Stimulated activated CD8-positive, alpha-beta memory T cell treated with anti-CD3 and anti-CD28 coated beads, Interleukin-7, amount 100 ng/mL, for 4 hours (primary cell): ENCODE results near the gene ABHD8.

Experiments
- DNase-seq, 2 donors: peaks; one replicate each; pipeline ENCODE4 v3.0.0-alpha.2; 2020; ENCODE audit warnings: low read depth in 2 of 2

The ABHD8 gene, protein sequence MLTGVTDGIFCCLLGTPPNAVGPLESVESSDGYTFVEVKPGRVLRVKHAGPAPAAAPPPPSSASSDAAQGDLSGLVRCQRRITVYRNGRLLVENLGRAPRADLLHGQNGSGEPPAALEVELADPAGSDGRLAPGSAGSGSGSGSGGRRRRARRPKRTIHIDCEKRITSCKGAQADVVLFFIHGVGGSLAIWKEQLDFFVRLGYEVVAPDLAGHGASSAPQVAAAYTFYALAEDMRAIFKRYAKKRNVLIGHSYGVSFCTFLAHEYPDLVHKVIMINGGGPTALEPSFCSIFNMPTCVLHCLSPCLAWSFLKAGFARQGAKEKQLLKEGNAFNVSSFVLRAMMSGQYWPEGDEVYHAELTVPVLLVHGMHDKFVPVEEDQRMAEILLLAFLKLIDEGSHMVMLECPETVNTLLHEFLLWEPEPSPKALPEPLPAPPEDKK

DNA sequence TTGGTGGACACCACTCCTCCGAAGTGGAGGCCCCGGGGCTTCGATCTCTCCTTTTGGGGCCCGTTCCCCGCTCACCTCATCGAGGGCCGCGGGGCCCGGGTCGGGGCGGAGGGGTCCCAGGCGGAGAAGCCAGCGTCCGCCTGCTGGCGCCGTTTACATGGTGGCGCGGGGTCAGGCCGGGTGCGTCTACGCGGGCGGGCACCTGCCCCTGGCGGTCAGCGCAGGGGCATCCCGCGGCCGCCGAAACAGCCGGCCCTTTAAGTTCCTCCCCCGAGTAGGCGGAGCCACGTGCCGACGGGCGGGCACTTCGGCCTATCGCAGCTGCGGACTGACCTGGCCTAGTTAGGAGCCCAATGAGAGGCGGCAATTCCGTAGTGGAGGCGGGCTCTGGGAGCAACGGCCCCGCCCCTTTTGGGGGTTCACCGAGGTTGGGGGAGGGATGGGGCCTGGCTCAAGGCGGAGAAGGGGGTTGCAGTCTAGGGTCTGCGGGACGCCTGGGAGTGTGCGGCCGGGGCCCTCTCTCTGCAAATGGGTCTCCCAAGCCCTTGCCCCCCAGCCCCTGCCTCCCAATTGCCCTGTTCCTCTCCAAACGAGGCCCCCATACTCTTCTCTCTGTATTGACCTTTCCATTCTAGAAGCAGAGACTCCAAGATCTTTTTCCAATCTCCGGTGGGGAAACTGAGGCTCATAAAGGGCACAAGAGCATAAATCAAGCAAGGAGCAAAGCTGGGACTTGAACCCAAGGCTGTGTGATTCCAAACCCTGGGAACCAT lies at the start of gene ABHD8:
ABHD8 (minus strand) TSS at position 259 of the 773 bp plus-strand sequence. CDS start 1,809 bp downstream, outside the sequence.
- DNase-seq = peak; percentile 87 to 88

DNA sequence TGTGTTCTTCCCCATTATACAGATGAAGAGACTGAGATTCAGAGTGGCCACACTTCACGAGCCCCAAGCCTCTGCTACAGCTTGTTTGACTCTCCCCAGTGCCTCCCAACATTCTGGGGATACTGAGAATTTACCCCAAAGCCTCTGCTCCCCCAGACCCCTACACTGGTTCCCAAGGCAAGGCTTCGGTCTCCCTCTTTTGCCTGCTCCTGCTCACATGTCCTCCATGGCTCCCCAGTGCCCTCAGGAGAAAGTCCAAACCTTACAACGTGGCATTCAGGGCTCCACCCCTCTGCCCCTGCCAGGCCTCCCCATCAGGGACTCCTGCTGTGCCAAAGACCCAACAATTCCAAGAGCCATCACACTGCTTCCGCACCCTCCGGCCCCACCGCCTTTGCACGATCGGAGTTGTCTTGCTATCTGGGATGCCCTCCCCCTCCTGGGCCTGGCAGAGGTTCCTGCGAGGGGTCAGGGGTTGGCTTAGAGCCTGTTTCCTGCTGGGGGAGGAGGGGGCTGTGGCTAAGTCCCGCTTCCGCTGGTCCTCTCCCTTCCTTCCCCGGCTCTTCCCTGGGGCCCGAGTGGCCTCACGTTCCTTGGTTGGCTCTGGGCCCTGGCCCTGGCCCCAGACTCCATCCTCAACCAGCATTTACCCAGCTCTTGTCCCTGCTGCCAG lies 49.5 kb upstream of the ABHD8 start:
- no peak for DNase-seq

DNA sequence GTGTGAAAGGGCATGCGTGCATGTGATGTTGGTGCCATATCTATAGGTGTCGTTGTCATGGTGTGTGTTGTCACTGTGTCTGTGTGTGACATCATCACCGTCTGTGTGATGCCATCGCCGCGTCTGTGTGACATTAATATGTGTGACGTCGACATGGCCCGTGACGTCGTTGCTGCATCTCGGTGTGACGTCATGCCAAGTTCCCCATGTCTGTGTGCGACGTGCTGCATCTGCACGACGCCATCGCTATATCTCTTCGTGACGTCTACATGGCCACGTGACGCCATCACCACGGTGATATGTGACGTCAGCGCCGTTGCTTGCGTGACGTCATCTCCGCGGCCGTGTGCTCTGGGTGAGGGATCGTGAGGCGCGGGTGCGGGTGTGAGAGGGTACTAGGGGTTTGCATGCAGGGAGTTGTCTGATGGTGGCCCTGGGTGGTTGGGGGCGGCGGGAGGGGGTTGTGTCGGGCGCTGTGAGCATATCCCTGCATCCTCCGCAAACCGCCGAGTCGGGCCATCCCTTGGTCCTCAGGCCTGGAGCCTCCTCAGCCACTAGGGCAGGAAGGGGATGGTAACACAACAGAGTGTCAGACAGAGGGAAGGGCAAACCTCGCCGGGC lies 48.7 kb upstream of the ABHD8 start:
- no peak for DNase-seq

DNA sequence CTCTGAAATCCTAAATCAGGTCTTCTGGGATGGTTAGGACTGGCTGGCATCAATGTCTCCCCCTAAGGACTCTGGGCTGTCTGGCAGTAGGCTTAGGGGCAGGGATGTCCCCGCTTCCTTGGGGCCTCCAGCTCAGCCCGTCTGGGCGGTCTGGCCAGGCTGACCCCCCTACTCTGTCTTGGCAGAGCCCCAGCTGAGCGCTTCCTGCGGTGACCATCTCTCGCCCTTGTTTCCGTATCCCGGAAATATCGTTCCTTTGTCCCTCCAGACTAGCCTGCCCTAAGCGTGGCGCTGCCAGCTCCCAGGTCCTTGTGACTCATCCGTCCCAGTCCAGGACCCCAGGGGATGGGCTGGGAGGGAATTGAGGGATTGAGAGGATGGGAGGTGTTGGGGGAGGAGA lies 45.5 kb upstream of the ABHD8 start:
- no peak for DNase-seq

DNA sequence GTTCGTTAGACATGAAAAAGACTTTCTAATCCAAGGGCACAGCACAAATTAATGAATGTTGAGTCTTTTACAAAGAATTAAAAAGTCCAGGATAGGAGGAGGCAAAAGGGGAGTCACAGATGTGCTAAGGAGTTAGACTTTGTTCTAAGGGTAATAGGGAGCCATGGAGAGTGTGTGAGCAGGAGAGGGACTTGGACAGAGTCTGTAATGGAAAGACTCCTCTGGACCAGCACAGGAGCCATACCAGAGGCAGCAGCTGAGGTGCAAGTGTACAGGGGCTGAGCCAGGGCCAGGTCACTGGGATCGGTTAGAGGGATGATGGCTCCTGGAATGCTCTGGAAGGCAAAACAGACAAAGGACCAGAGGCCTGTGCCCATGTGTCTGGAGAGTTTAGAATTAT lies 44.7 kb upstream of the ABHD8 start:
- no peak for DNase-seq

DNA sequence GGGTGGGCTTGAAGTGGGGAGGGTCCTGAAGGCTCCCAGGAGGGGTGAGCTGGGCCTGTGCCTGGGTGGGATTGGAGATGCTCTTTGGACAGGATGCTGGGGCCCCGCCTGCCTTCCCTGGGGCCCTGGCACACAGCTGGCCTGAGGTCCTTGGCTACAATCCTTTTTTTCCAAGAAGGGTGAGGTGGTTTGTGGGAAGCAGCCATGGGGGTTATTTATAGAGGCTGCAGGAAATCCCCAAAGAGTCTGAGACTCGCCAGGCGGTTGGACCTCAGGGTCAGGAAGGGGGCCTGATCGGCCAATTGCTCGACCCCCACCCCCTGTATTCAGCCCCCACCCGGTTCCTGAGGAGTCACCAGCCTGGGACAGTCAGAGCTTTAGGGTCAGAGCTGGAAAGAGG lies 44.1 kb upstream of the ABHD8 start:
- DNase-seq = no peak

DNA sequence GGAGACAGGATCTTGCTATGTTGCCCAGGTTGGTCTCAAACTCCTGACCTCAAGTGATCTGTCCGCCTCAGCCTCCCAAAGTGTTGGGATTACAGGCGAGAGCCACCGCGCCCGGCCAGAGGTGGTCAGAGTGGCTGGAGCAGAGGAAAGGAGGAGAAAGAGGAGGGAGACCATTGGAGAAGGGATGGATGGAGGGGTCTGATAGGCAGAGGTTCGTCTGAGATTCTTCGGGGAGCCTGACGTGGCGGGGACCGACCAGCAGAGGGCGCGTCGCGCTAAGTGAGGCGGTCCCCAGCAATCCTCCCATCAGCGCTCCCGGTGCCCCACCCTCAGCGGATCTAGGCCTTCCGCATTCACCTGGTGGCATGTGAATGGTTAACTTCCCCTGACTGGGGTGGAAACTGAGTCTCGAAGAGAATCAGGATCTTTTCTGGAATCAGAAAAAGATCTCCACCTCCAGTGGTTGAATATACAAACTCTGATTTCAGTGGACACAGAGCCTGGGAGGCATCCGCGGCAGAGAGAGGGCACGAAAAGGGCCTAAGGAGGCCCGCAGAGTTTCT lies 43.0 kb upstream of the ABHD8 start:
- peak; percentile 51 to 59 for DNase-seq

DNA sequence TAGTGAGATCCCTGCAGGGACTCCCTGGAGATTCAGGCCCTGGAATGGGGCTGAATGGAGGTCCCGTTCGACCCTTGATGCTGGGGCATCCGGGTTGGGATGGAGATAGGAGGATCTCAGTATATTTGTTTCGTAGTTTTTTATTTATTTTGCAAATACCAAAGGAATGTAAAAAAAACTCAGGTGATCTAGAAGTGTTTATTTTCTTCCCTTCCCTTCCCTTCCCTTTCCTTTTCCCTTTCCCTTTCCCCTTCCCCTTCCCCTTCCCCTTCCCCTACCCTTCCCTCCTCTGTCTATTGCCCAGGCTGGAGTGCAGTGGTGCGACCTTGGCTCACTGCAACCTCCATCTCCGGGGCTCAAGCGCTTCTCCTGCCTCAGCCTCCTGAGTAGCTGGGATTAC lies 38.6 kb upstream of the ABHD8 start:
- no peak for DNase-seq

DNA sequence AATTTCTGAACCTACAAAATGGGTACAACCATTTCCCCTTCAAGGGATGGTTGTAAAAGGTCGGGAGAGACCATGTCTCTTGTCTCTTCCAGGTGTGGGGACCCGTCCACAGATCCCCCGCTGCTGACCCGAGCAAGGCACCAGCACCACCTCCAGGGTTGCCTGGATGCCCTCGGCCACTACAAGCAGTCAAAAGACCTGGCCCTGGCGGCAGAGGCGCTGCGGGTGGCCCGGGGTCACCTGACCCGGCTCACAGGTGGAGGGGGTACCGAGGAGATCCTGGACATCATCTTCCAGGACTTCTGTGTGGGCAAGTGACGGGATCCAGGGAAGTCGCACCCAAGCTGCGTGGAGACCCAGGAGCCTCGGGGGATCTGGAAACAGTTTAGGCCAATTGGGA lies 38.2 kb upstream of the ABHD8 start:
- DNase-seq = no peak

DNA sequence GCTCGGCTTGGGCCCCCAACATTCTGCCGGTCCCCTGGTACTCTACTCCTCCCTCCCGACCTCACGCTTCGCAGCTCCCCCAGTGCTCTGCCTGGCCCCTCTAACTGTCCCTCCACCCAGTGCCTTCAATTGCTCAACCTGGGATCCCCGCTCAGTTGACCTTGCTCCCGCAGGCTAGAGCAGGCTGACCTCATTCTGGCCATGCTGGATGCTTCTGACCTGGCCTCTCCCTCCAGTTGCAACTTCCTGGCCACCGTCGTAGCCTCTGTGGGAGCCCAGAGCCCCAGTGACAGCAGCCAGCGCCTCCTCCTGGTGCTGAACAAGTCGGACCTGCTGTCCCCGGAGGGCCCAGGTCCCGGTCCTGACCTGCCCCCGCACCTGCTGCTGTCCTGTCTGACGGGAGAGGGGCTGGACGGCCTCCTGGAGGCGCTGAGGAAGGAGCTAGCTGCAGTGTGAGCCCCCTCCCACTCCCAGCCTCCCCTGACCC lies 37.7 kb upstream of the ABHD8 start:
- no peak for DNase-seq

DNA sequence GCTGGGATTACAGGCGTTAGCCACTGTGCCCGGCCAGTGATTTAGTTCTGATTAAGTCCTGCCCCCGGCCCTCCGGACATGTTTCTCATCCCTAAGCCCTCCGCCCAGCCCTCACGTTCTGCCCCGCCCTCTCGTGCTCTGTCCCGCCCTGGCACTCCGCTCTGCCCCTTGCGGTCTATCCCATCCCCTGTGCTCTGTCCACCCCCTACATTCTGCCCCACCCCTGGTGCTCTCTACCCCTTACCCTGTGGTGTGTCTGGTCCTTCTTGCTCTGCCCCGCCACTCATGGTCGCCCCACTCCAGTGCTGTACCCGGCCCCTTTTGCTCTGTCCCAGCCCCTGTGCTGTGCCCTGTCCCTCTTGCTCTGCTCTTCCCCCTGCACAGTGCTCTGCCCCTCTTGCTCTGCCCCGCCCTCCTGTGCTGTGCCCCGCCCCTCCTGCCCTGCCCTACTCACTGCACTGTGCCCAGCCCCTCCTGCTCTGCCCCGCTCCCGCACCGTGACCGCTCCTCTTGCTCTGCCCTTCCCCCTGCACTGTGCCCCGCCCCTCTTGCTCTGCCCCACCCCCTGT lies 37.2 kb upstream of the ABHD8 start:
- no peak for DNase-seq

DNA sequence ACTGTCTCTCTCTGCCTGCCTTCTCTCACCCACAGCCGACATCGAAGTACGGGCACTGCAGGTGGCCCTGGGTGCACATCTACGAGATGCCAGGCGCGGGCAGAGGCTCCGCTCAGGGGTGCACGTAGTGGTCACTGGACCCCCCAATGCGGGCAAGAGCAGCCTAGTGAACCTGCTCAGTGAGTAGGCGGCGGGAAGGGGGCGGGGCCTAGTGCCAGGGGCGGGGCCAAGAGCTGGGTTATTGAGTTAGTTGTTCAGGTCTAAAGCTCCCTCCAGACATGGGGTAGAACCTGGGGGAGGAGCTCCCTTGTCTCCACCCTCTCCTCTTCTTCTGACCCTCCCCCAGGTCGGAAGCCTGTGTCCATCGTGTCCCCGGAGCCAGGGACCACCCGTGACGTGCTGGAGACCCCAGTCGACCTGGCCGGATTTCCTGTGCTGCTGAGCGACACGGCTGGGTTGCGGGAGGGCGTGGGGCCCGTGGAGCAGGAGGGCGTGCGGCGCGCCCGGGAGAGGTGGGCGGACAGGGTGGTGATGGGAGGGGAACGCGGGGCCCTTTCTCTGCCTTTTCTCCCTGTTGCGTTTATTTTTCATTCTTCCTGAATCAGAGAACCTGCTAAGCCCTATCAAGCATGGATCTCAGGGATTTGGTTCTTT lies 36.0 kb upstream of the ABHD8 start:
- no peak for DNase-seq

DNA sequence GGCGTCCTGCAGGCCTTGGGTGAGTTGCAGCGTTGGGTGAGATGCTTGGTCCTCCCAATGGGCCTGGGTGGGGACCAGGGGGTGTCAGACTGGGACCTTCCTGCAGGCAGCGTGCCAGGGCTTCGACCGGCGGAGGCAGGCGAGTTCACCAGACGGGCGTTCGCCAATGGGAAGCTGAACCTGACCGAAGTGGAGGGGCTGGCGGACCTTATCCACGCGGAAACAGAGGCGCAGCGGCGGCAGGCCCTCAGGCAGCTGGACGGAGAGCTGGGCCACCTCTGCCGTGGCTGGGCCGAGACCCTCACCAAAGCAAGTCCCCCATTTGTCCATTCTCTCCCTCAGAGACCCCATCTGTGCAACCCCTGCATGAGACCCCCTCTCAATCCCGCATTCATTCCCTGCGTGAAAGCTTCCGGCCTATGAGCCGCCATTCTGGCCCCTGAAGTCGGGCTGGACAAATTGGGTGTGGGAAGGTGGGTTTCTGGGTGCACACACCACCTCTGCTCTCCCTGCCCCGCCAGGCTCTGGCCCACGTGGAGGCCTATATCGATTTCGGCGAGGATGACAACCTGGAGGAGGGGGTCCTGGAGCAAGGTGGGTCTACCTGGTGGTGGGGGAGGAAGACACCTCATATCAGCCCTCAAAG lies 35.3 kb upstream of the ABHD8 start:
- no peak for DNase-seq

DNA sequence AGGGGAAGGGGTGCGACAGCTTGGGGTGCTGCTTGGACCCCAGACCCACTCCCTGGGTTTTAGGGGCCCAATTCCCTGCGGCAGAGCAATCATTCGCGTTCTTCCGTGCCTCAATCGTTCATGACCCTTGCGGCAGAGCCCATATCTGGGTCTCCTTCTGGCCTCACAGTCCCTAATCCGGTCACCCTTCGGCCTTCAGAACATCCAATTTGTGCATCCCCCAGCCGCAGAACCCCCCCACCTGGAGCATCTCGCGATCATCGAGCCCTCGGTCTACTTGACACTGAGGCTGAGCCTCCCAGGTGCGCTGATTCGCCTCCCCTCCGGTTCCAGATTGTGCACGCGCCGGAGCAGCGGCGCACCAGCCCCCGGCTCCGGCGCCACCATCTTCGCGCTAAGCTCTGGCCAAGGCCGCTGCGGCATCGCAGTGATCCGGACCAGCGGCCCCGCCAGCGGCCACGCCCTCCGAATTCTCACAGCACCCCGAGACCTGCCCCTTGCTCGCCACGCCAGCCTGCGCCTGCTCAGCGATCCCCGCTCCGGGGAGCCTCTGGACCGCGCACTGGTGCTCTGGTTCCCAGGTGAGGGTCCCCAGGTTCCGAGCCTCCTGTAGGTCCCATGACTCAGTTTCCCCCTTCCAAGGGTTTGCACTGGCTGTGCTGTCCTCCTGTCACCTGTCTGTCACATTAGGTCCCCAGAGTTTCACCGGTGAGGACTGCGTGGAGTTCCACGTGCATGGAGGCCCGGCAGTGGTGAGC lies 34.6 kb upstream of the ABHD8 start:
- DNase-seq = no peak

DNA sequence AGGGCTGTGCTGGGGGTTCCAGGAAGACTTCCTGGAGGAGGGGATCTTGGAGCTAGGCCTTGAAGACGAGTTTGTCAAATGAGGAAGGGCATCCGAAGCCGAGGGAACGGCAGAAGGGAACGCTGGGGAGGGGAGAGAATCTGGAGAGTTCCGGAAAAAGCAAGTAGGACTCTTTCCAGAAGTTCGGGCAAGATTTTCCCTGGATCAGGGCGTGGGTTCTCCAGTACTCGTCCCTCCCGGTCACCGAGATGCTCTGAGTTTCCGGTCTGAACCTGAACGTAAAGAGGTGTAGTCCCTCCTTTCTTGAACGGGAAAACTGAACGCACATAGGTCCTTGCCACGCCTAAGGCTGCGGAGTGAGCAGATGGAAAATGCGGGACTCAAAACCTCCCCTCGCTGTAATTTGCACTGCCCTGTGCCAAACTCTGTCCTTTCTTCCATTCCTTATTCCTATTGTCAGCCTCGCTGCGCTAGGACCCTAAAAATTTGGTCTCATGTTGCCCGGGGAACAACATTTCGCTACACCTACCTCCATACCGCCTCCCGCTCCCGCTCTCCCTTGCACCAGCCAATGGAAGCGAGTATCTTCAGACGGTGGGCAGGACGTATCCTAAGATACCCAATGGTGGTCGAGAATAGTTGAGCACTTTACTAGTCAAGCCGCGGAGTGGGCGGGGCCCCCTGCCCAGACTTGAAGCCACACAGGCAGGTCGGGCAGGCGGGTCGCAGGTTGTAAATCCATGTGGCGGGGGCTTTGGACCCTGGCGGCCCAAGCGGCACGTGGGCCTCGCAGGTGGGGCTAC lies 33.8 kb upstream of the ABHD8 start, which contains the start of gene GTPBP3:
GTPBP3 (plus strand) TSS at position 682 of the 803 bp plus-strand sequence; CDS start at position 741, 59 bp downstream.
- DNase-seq = peak; percentile 96 to 97

DNA sequence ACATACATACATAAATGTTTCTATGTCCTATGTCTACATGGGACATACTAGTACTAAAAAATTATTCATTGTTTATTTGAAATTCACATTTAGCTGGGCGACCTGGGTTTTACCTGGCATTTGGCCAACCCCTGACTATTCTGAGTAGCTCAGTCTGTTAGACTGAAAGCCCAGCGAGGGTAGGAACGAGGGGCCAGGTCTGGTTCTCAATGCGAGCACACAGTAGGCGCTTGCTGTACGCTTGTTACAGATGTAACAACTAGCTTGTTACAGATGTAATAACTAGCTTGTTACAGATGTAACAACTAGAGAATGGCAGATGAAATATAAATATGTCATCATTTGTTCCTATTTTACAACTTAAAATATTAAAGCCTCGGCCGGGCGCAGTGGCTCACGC lies 32.4 kb upstream of the ABHD8 start:
- DNase-seq = no peak

DNA sequence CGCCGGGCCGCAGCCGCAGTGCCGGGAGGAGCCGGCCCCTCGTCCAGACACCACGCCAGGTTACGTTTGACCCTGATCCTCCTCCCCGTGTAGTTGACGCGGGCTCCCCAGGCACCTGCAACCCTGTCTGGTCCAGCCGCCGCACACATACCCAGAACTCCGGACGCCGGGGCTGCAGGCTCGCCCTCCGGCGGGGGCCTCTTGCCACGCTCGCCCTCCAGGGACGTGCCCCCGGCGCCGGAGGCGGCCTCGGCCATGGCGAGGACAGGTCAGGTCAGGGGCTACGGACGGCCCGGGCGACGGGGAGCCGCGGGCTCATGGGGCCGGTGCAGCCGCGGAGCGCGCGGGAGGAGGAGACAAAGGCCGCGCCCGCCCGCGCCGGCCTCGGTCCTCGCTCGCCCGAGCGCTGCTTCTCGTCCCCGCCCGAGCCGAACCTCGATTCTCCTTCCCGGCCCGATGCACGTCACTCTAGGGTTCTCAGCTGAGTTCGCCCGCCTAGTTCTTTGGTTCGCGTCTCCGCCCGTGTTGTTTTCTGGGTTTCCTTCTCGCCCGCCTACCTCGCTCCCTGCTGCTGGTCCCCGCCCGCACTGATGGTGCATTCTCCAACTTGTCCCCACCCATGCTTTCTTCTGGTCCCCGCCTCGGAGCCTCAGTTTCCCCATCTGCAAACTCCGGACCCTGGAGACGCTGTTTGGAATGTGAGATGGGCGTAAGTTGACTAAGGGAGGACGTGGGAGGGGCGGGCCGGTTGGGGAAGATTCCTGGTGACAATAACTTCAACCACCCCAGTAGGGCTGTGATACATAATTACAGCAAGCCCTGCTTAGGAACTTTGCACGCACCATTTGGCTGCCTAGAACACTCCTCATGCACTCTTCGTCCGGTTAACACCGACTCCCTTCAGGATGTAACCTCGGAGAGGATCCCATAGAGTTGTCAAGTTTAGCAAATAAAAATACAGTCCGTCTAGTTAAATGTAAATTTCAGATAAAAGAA lies 31.5 kb upstream of the ABHD8 start, which contains the start of gene ANO8:
ANO8 (minus strand) TSS at position 442 of the 996 bp plus-strand sequence; CDS start at position 257, 185 bp downstream.
- peak; percentile 89 to 93 for DNase-seq
